ENCODE data around the gene VWA3B.

The VWA3B gene

GRCh38 chr2:98070081-98070480, 16.9 kb upstream of the VWA3B start:
- TF ChIP-seq CTCF (IDR thresholded peaks at IDR 0.05; ENCODE audit: low read depth, low read length) = no peak
- DNase-seq (ENCODE audit: low read depth in 2 of 2) = no peak
- no peak overlapping the region for H3K4me3 ChIP-seq (replicated peaks in 1 of 2; ENCODE audit: low read depth in 2 of 2, low read length in 2 of 2)

GRCh38 chr2:98072442-98072841, 14.5 kb upstream of the VWA3B start:
- no peak for DNase-seq (ENCODE audit: low read depth in 2 of 2)
- no peak overlapping the region for H3K4me3 ChIP-seq (replicated peaks in 1 of 2; ENCODE audit: low read depth in 2 of 2, low read length in 2 of 2)
- no peak for TF ChIP-seq CTCF (IDR thresholded peaks at IDR 0.05; ENCODE audit: low read depth, low read length)

- TF ChIP-seq CTCF (IDR thresholded peaks at IDR 0.05; ENCODE audit: low read depth, low read length) = no peak
- no peak overlapping the region for H3K4me3 ChIP-seq (replicated peaks in 1 of 2; ENCODE audit: low read depth in 2 of 2, low read length in 2 of 2)
- no peak for DNase-seq (ENCODE audit: low read depth in 2 of 2)
Measured at GRCh38 chr2:98078701-98079100, 8.3 kb upstream of the VWA3B start.

- no peak for TF ChIP-seq CTCF (IDR thresholded peaks at IDR 0.05; ENCODE audit: low read depth, low read length)
- DNase-seq (ENCODE audit: low read depth in 2 of 2) = no peak
Measured at GRCh38 chr2:98084151-98084868, 2.7 kb upstream of the VWA3B start.

GRCh38 chr2:98084869-98085238, 2.1 kb upstream of the VWA3B start:
- no peak for TF ChIP-seq CTCF (IDR thresholded peaks at IDR 0.05; ENCODE audit: low read depth, low read length)
- no peak overlapping the region for H3K4me3 ChIP-seq (replicated peaks in 1 of 2; ENCODE audit: low read depth in 2 of 2, low read length in 2 of 2)
- no peak for DNase-seq (ENCODE audit: low read depth in 2 of 2)

More at GRCh38 chr2:98084151-98084868, 2.7 kb upstream of the VWA3B start:
- H3K4me3 ChIP-seq (replicated peaks in 1 of 2; ENCODE audit: low read depth in 2 of 2, low read length in 2 of 2) = no peak overlapping the region

GRCh38 chr2:98085649-98086048, 1.3 kb upstream of the VWA3B start:
- no peak overlapping the region for H3K4me3 ChIP-seq (replicated peaks in 1 of 2; ENCODE audit: low read depth in 2 of 2, low read length in 2 of 2)
- no peak for TF ChIP-seq CTCF (IDR thresholded peaks at IDR 0.05; ENCODE audit: low read depth, low read length)

More at GRCh38 chr2:98085649-98086048, 1.3 kb upstream of the VWA3B start:
- DNase-seq (ENCODE audit: low read depth in 2 of 2) = no peak
